Calu3 (cell line): Measurements from ENCODE around the gene TPP2. TPM values are rescaled to one million over a fixed set of nuclear protein-coding genes. Genes with fewer than 3 reads are reported as not detected.

ENCODE experiments used
- BruUV-seq: library from RNA; stranded (reverse); fragments of 400-500 nt; replicated peaks from 2 replicates; lab custom pipeline; 2021; lab: Mats Ljungman, UMichigan
- CTCF ChIA-PET: fragments of 300-600 bp; sonication (Branson Sonifier 250); formaldehyde crosslinking; loops from one replicate; lab custom pipeline; 2022; ENCODE audit warnings: antibody characterized with exemption; lab: Charles Lee
- DNase-seq: peaks from one replicate; pipeline ENCODE4 v3.0.0; 2022
- H3K27ac Mint-ChIP-seq: one replicate; pipeline ENCODE4 v1.8.0; 2022; ENCODE audit warnings: mixed read lengths; ENCODE audit not compliant: unreplicated experiment
- H3K27me3 Mint-ChIP-seq: one replicate; pipeline ENCODE4 v1.8.0; 2022; ENCODE audit warnings: mixed read lengths; ENCODE audit not compliant: unreplicated experiment
- H3K36me3 Mint-ChIP-seq: one replicate; pipeline ENCODE4 v1.8.0; 2022; ENCODE audit warnings: mild to moderate bottlenecking, moderate library complexity, mixed read lengths; ENCODE audit not compliant: insufficient read depth, unreplicated experiment
- H3K4me1 Mint-ChIP-seq: one replicate; pipeline ENCODE4 v1.8.0; 2022; ENCODE audit warnings: mild to moderate bottlenecking, low read depth, mixed read lengths; ENCODE audit not compliant: unreplicated experiment
- H3K4me3 Mint-ChIP-seq: one replicate; pipeline ENCODE4 v1.8.0; 2022; ENCODE audit warnings: mild to moderate bottlenecking, low read depth, moderate library complexity, mixed read lengths; ENCODE audit not compliant: unreplicated experiment
- H3K9me3 Mint-ChIP-seq: one replicate; pipeline ENCODE4 v1.8.0; 2022; ENCODE audit warnings: low read depth, mixed read lengths; ENCODE audit not compliant: unreplicated experiment
- CTCF ChIP-seq: fragments of 200-600 bp; IDR thresholded peaks from one replicate; pipeline ENCODE4 v1.8.0; 2022; ENCODE audit warnings: antibody characterized with exemption; ENCODE audit not compliant: unreplicated experiment
- intact Hi-C: fragments of 100-400 bp; cut with micrococcal nuclease; formaldehyde crosslinking; loops from one replicate; pipeline ENCODE4 v1.10.0; 2022; ENCODE audit not compliant: unreplicated experiment
- total RNA-seq: library from RNA; stranded (reverse); gene quantifications from 2 replicates; pipeline ENCODE4 v1.2.3, GENCODE V29; 2022

The TPP2 gene
- total RNA-seq, 1 experiment from 2014 or later = 17.3 TPM

GRCh38 chr13:102682727-102683126 is 85.9 kb downstream of the TPP2 start:
- CTCF ChIA-PET = interaction anchor here (0.6 kb wide), 1 partner anchor 145 kb away, joined by 3 read pairs; no protein-coding TSS in a partner anchor
- Mint-ChIP-seq H3K9me3 (no peaks in the 10 kb centered on the region), H3K4me3 (no peak overlapping the region), H3K27ac (no peak overlapping the region), H3K27me3 (no peaks in the 10 kb centered on the region), H3K36me3 (peaks cover 3% of the 10 kb centered on the region), H3K4me1 (no peaks in the 10 kb centered on the region)
- no peak for DNase-seq
- TF ChIP-seq CTCF = no peak
- no TSS peak for BruUV-seq
- intact Hi-C loops = no loop called here

- Mint-ChIP-seq H3K36me3 (no peaks in the 10 kb centered on the region), H3K27me3 (no peaks in the 10 kb centered on the region), H3K4me1 (no peaks in the 10 kb centered on the region), H3K9me3 (no peaks in the 10 kb centered on the region), H3K27ac (no peak overlapping the region), H3K4me3 (no peak overlapping the region)
- CTCF ChIA-PET = no interaction called here
- TF ChIP-seq CTCF = no peak
- BruUV-seq = no TSS peak
- intact Hi-C loops = no loop called here
- DNase-seq = no peak
Observed at GRCh38 chr13:102683637-102684036, 86.9 kb downstream of the TPP2 start.

- H3K4me1 Mint-ChIP-seq = no peaks in the 10 kb centered on the region
- H3K9me3 Mint-ChIP-seq = no peaks in the 10 kb centered on the region
- BruUV-seq = no TSS peak
- CTCF ChIA-PET = no interaction called here
- intact Hi-C loops = no loop called here
- H3K36me3 Mint-ChIP-seq = no peaks in the 10 kb centered on the region
- TF ChIP-seq CTCF = no peak
- no peaks in the 10 kb centered on the region for H3K27me3 Mint-ChIP-seq
- no peak for DNase-seq
- H3K4me3 Mint-ChIP-seq = no peak overlapping the region
- H3K27ac Mint-ChIP-seq = no peak overlapping the region
Observed at GRCh38 chr13:102686024-102686423, 89.2 kb downstream of the TPP2 start.

GRCh38 chr13:102687520-102687919 is 90.7 kb downstream of the TPP2 start:
- Mint-ChIP-seq H3K9me3 (no peaks in the 10 kb centered on the region), H3K4me1 (peaks cover 8% of the 10 kb centered on the region), H3K27me3 (peaks cover 13% of the 10 kb centered on the region), H3K4me3 (no peak overlapping the region), H3K36me3 (no peaks in the 10 kb centered on the region), H3K27ac (no peak overlapping the region)
- CTCF ChIA-PET = no interaction called here
- TF ChIP-seq CTCF = no peak
- intact Hi-C loops = no loop called here
- BruUV-seq = no TSS peak
- DNase-seq = no peak
